Adrenal gland (tissue), 5 donors: ENCODE data around the gene SAPCD1.

Experiments
- CTCF ChIP-seq, 6 experiments: fragments of 450-650 bp in 4 of 6; fragments of 200-600 bp in 2 of 6; sonication (generic) in 1 of 6; IDR thresholded peaks; 1 replicate in 5 of 6; 2 replicates in 1 of 6; pipeline versions ENCODE4 v1.5.1 to v1.8.0; 2016 to 2021; ENCODE audit warnings: antibody characterized with exemption in 6 of 6, mild to moderate bottlenecking in 2 of 6, moderate library complexity in 1 of 6
- POLR2A ChIP-seq, 2 donors: fragments of 450-650 bp; IDR thresholded peaks; one replicate each; pipeline ENCODE4 v1.6.1; 2017; ENCODE audit warnings: antibody characterized with exemption in 2 of 2, mild to moderate bottlenecking in 2 of 2, moderate library complexity in 1 of 2
- donor health status: DM: no; HTN: no; CAD: no.

- TF ChIP-seq CTCF (IDR thresholded peaks at IDR 0.05): no peak
- no peak for TF ChIP-seq POLR2A (IDR thresholded peaks at IDR 0.05)
These were observed 37.3 kb downstream of the SAPCD1 start for GRCh38 chr6:31799781-31800180.
